Suprapubic skin (tissue), 4 donors: ENCODE data around the gene LIN52. TPM values are rescaled to one million over a fixed set of nuclear protein-coding genes. Genes with fewer than 3 reads are reported as not detected.

Experiments
- DNase-seq, 2 donors: peaks; one replicate each; pipeline ENCODE4 v3.0.0-alpha.2; 2019; ENCODE audit warnings: low spot score in 2 of 2
- H3K27ac ChIP-seq: fragments of 200-600 bp; sonication (generic); one replicate; pipeline ENCODE4 v1.5.1; 2019
- H3K27me3 ChIP-seq: fragments of 200-600 bp; sonication (generic); one replicate; pipeline ENCODE4 v1.5.1; 2019
- H3K36me3 ChIP-seq: fragments of 200-600 bp; sonication (generic); one replicate; pipeline ENCODE4 v1.5.1; 2019
- H3K4me1 ChIP-seq: fragments of 200-600 bp; sonication (generic); one replicate; pipeline ENCODE4 v1.5.1; 2019
- H3K4me3 ChIP-seq: fragments of 200-600 bp; sonication (generic); one replicate; pipeline ENCODE4 v1.5.1; 2019; ENCODE audit warnings: mild to moderate bottlenecking
- H3K9me3 ChIP-seq: fragments of 200-600 bp; sonication (generic); one replicate; pipeline ENCODE4 v1.5.1; 2019
- EP300 ChIP-seq: sonication (generic); formaldehyde crosslinking; IDR thresholded peaks from one replicate; pipeline ENCODE4 v1.6.1; 2017; ENCODE audit warnings: antibody characterized with exemption
- POLR2A ChIP-seq, 2 donors: fragments of 450-650 bp; IDR thresholded peaks; one replicate each; pipeline ENCODE4 v1.6.1; 2017; ENCODE audit warnings: antibody characterized with exemption in 2 of 2, mild to moderate bottlenecking in 2 of 2, moderate library complexity in 2 of 2
- POLR2AphosphoS5 ChIP-seq, 3 donors: sonication (generic); formaldehyde crosslinking; IDR thresholded peaks; one replicate each; pipeline ENCODE4 v1.6.1; 2017; ENCODE audit warnings: antibody characterized with exemption in 3 of 3
- WGBS: methylation state at CpG from one replicate; pipeline ENCODE4 v1.1.5; 2018; 5-methylcytosine and 5-hydroxymethylcytosine counted together
- total RNA-seq, 4 donors: library from RNA; depleted of rRNA; stranded (reverse); fragments of >200 nt; gene quantifications; one replicate each; pipeline ENCODE4 v1.1.0, GENCODE V29; 2016
- TF ChIP-seq, protein P1 (sequence below), 2 donors: fragments of 200-600 bp in 1 of 2; fragments of 450-650 bp in 1 of 2; sonication (generic) in 1 of 2; IDR thresholded peaks; one replicate each; pipeline ENCODE4 v1.5.1; 2016 to 2019; ENCODE audit warnings: antibody characterized with exemption in 2 of 2, mild to moderate bottlenecking in 1 of 2, moderate library complexity in 1 of 2

LIN52 gene
- total RNA-seq, 4 donors from 2014 or later = 3.9 to 7.4 (median 5.2) TPM

DNA sequence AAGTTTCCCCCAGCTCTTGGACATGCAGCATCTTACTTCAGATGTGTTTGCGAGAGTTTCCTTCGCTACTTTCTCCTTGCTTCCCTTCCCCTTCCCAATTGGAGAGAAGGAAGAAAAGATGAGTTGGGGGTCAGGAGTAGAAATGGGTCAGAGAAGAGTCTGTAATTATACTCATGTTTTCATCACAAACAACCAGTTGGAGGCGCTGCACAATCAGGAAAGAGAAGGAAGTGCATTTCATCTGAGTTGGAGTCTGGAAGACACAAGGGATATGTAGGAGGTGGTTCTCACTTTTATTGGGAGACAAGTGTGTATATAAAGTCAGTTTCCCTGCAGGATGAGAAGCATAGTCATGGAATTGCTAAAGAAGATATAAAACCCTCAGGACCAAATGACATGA is 123.2 kb downstream of the LIN52 start:
- 77% methylated on average over 3 of the region's 3 CpGs for WGBS
- H3K4me3 ChIP-seq = no peak overlapping the region
- H3K36me3 ChIP-seq = peaks cover 9% of the 10 kb centered on the region
- no peaks in the 10 kb centered on the region for H3K9me3 ChIP-seq
- no peak for DNase-seq
- no peak overlapping the region for H3K27ac ChIP-seq
- TF ChIP-seq, protein P1, sequence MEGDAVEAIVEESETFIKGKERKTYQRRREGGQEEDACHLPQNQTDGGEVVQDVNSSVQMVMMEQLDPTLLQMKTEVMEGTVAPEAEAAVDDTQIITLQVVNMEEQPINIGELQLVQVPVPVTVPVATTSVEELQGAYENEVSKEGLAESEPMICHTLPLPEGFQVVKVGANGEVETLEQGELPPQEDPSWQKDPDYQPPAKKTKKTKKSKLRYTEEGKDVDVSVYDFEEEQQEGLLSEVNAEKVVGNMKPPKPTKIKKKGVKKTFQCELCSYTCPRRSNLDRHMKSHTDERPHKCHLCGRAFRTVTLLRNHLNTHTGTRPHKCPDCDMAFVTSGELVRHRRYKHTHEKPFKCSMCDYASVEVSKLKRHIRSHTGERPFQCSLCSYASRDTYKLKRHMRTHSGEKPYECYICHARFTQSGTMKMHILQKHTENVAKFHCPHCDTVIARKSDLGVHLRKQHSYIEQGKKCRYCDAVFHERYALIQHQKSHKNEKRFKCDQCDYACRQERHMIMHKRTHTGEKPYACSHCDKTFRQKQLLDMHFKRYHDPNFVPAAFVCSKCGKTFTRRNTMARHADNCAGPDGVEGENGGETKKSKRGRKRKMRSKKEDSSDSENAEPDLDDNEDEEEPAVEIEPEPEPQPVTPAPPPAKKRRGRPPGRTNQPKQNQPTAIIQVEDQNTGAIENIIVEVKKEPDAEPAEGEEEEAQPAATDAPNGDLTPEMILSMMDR (IDR thresholded peaks at IDR 0.05) = no peak
- TF ChIP-seq EP300 (no peak), POLR2A (IDR thresholded peaks at IDR 0.05) (no peak), POLR2AphosphoS5 (IDR thresholded peaks at IDR 0.05) (no peak)
- no peaks in the 10 kb centered on the region for H3K27me3 ChIP-seq
- H3K4me1 ChIP-seq = no peaks in the 10 kb centered on the region

DNA sequence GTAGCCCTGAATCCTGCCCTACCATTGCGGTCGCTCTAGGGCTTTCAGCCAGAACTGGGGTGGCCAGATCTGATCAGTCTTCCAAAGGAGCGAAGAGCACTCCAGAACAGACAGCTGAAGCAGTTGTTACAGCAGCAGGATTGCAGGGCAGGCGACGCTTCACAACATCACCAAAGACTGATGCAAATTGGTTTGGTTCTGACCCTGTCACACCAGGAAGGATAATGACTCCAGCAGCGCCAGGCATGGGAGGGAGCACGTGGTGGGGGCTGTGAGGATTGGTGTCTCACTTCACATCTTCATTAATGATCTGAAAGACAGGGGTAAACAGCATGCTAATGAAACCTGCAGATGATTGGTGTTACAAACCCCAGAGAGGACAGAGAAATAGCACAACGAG is 123.9 kb downstream of the LIN52 start:
- WGBS = 73% methylated on average over 8 of the region's 8 CpGs

DNA sequence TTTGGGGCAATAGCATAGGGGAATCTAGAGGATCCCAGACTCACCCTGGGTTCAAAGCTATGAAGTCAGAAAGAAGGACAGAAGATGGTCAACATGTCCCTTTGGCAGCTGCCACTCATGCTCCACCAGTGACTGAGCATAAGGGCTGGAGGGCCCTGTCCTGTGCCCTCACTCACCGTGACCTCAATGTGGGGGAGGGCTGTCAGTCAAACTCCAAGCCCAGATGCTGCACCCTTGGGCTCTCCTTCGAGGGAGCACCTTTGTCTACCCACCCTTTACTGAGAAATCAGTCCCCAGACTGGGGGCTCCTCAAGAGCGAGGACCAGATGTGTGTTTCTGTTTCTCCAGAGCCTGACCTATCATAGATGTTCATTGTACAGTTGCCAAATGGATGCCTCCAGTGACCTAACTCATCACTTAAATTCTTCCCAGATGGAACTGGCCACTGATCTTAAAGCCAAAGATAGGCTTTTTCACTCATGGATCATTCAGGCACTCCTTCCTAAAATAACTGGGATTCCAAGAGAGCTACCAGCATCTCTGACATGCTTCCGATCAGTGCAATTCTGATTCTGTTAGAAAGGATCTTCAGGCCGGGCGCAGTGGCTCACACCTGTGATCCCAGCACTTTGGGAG is 127.3 kb downstream of the LIN52 start:
- no peaks in the 10 kb centered on the region for H3K9me3 ChIP-seq
- H3K27ac ChIP-seq = no peak overlapping the region
- TF ChIP-seq POLR2A (IDR thresholded peaks at IDR 0.05) (no peak), POLR2AphosphoS5 (IDR thresholded peaks at IDR 0.05) (no peak), EP300 (no peak)
- TF ChIP-seq, protein P1 (IDR thresholded peaks at IDR 0.05) = no peak
- H3K4me3 ChIP-seq = no peak overlapping the region
- no peak for DNase-seq
- peaks cover 5% of the 10 kb centered on the region for H3K27me3 ChIP-seq
- H3K4me1 ChIP-seq = no peaks in the 10 kb centered on the region
- no peaks in the 10 kb centered on the region for H3K36me3 ChIP-seq
- WGBS = 73% methylated on average over 6 of the region's 6 CpGs

More for the DNA sequence above, 123.9 kb downstream of the LIN52 start:
- no peak overlapping the region for H3K27ac ChIP-seq
- H3K4me1 ChIP-seq = no peaks in the 10 kb centered on the region
- H3K27me3 ChIP-seq = no peaks in the 10 kb centered on the region
- peaks cover 2% of the 10 kb centered on the region for H3K36me3 ChIP-seq
- no peak for TF ChIP-seq EP300
- TF ChIP-seq, protein P1 (IDR thresholded peaks at IDR 0.05) = no peak
- no peak for TF ChIP-seq POLR2A (IDR thresholded peaks at IDR 0.05)
- TF ChIP-seq POLR2AphosphoS5 (IDR thresholded peaks at IDR 0.05) = no peak
- no peak for DNase-seq
- no peaks in the 10 kb centered on the region for H3K9me3 ChIP-seq
- no peak overlapping the region for H3K4me3 ChIP-seq

DNA sequence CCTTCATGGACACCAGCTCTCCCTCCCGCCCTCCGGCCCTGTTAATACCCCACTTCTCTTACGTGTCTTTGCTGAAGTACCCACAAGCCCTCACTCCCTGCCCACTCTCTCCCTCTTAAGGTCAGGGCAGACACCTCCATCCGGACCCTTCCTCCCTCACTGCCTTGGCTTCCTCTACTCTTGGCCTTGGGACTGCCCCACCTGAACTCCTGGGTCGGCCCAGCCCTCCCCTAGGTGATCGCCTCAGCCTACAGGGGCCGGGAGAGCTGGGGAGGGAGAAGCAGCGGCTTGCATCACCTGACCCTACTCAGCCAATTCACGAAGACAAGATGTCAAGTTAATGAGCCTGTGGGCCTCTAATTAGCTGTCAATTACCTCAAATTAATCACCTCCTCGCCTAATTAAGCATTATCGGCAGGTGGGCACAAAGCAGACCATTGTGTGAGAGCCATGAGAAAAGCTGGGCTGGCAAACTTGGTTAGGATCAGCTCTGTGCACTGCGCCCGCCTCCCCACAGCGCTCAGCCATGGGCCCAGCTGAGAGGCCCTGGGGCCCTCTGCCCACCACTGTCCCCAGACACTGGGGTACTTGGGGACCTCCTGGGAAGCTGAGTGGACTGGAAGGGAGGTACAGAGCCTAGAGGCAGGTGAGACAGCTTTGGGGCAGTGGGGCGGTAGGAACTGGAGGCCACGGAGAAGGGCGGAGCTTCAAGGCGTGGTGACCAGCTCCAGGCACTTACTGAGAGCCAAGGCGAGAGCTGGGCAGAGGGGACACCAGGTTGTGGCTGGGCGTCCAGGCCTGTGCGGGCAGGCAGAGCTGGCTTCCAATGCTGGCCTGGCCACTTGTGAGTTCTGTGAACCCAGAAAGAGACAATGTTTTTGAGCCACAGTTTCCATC is 129.4 kb downstream of the LIN52 start:
- Histone ChIP-seq H3K4me1 (peaks cover 7% of the 10 kb centered on the region), H3K4me3 (no peak overlapping the region), H3K9me3 (no peaks in the 10 kb centered on the region), H3K27ac (no peak overlapping the region), H3K27me3 (peaks cover 23% of the 10 kb centered on the region), H3K36me3 (no peaks in the 10 kb centered on the region)
- TF ChIP-seq POLR2AphosphoS5 (IDR thresholded peaks at IDR 0.05) (no peak), POLR2A (IDR thresholded peaks at IDR 0.05) (no peak), EP300 (no peak)
- TF ChIP-seq, protein P1 (IDR thresholded peaks at IDR 0.05) = no peak
- WGBS = 73% methylated on average over 20 of the region's 21 CpGs
- DNase-seq = no peak

DNA sequence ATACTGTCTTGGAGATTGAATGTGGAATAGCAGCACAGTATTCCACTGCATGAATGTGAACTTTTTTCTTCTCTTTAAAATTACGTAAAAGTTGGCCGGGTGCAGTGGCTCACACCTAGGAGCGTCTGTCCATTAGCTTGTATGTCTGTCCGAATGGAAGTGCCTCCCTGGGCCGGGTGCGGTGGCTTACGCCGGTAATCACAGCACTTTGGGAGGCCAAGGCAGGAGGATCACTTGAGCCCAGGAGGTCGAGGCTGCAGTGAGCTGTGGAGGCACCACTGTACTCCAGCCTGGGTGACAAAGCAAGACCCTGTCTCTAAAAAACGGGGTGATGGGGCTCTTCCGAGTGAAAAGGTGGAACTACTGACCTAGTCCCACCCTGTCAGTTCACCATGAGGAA is 131.9 kb downstream of the LIN52 start:
- TF ChIP-seq, protein P1 (IDR thresholded peaks at IDR 0.05) = no peak
- TF ChIP-seq EP300 (no peak), POLR2A (IDR thresholded peaks at IDR 0.05) (no peak), POLR2AphosphoS5 (IDR thresholded peaks at IDR 0.05) (no peak)
- no peak for DNase-seq
- H3K27me3 ChIP-seq = peaks cover 35% of the 10 kb centered on the region
- peaks cover 7% of the 10 kb centered on the region for H3K4me1 ChIP-seq
- 91% methylated on average over 11 of the region's 11 CpGs for WGBS
- H3K36me3 ChIP-seq = no peaks in the 10 kb centered on the region
- H3K27ac ChIP-seq = no peak overlapping the region
- H3K9me3 ChIP-seq = no peaks in the 10 kb centered on the region
- no peak overlapping the region for H3K4me3 ChIP-seq
